HG02981 (cell line): ENCODE data around the gene CD79B.
A peak's percentile ranks its signal among the peaks of the same experiment; 100 is the strongest.
"Not testable (repeated sequence)": the region's sequence is repeated elsewhere in the genome, so short reads cannot be mapped to it uniquely, and the experiment has no call there.

ENCODE experiments used
- ATAC-seq: cut with Tn5 transposase; IDR thresholded peaks from one replicate; pipeline ENCODE4 v1.9.1; 2021; ENCODE audit warnings: mild to moderate bottlenecking, moderate library complexity; ENCODE audit not compliant: unreplicated experiment

The CD79B gene

DNA sequence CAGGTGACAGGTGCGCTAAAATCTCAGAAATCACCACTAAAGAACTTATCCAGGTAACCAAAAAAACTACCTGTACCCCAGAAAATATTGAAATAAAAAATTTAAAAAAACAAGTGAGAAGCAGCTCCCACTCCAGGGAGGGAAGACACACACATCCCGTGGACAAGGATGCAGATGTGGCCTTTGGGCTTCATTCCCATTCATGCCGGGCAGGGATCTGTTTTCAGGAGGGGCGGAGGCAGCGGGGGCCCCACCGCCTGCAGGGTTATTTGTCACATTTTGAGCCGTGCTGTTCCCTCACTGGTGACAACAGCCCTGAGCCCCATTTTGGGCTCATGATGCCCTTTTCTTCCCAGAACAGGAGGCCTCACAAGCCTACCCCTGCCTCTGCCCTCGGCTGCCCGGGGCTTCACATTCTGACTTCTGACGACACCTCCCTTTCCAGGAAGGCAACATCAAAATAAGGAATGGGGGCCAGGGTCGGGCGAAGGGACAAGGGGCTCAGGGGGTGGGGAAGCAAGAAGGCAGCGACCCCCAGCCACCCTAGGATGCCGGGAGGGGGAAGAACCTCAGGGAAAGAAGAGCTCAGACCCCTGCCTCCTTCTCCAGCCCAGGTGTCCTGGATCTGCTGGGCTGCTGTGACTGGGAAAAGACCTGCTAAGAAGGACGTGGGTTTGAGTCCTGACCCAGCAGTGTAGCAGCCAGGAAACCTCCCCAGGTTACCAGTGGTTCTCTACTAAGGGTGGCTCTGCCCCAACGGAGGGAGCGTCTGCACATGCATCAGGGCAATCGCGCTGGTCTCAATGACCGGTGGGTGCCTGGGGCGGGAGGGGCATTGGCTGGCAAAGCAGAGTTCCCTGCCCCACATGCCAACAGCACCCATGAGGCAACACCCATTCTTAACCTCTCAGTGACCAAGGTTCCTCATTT is 2.3 kb upstream of the CD79B start:
- no peak for ATAC-seq

DNA sequence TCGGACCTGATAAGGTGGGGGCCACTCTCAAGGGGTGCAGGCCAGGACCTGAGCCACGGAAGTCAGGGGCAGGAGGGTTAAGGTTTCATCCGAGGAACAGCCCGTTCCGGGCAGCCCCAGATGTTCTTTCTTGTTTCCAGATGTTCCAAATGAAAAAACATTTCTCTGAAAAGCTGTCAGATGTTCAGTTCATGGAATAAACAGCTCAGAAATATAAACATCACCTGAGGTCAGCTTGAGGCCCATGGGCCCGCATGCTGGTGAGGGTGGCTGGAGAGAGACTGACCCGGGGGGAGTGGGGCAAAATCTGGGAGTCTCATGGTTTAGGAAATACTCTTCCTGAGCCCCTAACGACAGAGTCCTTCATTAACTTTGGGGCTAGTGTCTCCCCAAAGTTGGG is 1.5 kb upstream of the CD79B start:
- no peak for ATAC-seq

DNA sequence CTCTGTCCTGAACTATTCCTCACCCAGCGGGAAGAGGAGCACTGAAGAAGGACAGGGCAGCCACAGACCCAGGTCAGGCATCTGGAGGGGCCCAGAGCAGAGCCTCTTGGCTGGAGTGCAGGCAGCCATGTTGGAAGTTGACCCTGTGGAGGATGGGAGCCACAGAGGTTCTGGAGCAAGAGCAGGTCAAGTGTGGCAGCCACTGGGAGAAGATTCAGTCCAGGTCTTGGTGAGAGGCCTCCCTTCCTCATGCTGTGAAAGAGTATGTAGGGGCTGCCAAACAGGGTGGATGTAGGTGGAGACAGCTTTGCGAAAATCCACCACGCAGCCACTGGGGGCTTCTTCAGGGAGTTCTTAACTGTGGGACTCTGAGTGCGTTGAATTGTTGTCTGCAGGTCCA is 590 bp upstream of the CD79B start:
- ATAC-seq, result peak; percentile 8

DNA sequence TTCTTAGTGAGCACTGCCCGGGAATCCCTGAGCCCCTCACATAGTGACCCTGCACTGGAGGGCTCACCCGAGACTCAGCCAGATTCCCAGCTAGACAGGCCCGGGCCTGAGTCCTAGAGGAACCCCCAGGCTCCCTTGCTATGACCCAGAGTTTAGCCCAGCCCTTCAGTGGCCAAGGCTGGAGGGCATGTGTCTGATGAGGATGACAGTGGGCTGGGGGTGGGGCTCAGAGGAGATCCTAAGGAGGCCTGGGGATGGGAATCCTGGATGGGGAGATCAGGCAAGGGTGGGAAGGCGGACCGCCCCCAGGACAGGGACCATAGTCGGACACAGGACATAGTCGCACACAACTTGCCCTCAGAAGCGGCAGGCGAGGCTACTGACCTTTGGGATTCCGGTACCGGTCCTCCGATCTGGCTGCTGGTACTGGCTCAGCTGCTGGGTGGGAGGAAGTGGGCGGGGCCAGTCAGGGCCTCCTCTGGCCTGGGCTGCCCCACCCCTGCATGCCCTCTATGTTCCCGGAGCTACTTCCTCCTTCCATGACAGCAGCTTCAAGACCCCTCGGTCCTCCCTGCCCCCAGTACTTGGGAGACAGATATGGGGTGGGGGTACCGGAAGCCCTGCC is 1.1 kb downstream of the CD79B start:
- ATAC-seq, result no peak

DNA sequence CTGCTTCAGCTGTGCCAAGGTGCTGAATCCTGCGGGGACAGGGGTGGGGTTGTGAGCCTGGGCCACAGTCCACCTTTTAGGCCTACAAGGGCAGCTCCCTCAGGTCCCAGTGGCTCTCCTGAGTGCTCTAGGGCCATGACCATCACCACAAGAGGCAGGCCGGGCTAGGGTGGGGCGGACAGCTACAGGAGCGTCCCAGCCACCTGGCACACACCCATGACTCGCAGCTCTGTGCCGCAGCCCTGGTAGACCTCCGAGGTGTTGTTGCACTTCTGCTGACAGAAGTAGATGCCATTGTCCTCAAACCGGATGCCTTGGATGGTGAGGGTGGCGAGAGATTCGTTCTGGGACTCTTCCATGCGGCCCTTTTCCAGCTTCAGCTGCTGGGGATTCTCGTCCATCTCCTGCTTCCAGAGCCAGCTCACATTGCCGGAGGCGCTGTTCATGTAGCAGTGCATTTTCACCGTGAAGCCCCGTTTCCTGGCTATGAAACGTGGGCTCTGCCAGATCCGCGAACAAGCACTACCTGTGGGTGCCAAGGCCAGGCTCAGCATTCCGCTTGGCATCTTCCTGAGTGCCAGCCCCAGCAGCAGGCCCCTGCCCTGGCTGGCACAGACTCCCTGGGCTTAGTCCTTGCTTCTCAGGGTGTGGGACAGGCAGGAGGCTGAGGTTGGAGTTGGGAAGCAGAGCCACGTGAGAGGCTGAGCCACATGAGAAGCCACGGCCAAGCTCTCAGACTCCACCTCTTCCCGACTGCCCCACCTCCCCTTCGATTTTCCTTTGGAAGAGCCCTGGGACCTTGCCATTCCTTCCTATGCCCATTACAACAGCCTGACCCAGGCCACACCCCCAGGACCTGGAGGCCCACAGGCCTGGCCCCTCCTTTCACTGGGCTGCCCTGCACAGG is 2.0 kb downstream of the CD79B start:
- no peak for ATAC-seq

DNA sequence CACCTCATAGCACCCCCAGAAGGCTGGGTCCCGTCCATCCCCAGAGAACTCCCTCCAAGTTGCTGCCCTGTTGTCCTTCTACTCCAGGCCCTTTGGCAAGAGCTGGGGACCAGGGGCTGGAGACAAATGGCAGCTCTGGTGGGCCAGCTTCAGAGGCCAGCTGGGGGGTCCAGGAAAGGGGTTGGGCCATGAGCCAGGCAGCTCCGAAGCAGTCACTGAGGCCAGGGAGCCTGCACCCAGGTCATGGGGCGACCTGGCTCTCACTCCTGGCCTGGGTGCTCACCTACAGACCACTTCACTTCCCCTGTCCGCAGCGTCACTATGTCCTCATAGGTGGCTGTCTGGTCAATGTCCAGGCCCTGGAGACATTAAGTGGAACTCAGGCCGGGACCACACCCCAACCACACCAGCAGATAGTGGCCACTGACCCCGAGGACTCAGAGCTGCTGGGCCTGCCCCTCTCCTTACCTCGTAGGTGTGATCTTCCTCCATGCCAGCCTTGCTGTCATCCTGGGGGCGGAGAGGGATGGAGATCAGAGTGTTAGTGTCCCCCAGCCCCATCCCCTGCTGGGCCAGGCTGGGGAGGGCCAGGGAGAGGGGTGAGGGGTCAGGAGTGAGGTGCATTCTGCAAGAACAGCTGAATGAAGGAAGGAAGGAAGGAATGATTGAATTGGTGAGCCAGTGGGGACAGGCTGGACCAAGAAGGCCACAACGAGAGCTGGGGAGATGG is 3.0 kb downstream of the CD79B start:
- no peak for ATAC-seq

DNA sequence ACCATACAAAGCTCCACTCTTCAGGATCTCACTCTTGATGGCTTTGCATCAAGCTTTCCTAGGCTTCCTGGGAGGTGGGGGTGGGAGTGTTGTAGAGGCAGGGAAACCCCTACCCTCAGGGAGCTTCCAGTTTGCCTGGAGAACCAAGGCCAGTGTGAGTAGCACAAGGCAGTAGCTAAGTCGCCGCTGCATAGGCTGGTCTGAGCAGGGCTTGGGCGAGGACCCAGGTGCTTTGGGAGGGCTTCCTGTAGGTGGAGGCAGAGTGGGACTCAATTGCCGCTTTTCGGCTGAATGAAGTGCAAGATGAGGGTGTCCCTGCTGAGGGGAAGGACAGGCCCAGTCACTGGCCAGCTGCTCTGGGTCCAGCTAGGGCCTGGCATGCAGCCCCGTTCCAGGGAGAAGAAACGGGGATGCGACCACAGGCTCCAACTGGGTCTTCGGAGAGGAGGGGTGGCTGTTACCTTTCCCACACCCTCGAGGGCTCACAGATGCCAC is 3.9 kb downstream of the CD79B start:
- no peak for ATAC-seq

DNA sequence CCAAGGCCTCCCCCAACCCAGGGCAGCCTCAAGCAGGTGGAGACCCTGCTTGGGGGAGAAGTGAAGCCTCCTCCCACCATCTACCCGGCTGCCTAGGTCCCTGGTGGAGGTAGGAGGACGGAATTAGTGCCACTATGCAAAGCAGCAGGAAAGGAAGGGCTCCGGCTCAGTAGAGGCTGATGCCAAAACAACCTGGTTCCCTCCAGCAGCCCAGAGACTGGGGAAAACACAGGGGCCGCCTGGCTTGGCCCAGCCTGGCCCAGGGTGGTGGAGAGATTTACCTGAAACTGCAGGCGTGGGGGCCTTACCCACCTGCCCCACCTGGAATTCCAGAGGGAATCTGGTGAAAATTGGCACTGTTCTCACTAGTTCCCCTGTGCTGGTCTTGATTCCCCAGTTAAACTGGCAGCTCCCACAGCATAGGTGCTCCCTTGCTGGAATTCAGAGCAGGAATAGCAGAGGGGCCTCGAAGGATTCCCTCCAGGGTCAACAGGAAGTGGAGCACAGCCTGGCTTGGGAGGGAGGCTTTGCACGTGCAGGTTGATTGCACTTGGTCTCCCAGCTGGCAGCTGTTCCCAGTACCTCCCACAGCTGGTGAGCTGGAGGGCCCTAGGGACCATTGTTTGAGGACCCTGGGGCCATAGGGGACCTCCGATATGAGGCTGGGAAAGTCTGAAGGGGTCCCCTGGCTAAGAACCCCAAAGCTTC is 4.5 kb downstream of the CD79B start:
- ATAC-seq, result no peak

DNA sequence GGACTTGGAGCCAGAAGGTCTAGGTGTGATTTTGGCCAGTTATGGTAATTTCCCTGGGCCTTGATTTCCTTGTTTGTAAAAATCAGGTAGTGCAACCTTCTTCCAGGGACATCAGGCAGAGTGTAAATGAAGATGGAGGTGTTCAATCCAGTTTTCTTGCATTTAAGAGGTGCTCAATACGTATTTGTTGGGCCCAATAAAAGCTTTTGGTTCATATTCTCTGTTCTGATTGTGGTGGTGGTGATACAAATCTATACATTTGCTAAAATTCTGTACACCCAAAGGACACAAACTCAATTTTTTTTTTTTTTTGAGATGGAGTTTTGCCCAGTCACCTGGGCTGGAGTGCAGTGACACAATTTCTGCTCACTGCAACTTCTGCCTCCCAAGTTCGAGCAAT is 6.0 kb downstream of the CD79B start:
- no peak for ATAC-seq

DNA sequence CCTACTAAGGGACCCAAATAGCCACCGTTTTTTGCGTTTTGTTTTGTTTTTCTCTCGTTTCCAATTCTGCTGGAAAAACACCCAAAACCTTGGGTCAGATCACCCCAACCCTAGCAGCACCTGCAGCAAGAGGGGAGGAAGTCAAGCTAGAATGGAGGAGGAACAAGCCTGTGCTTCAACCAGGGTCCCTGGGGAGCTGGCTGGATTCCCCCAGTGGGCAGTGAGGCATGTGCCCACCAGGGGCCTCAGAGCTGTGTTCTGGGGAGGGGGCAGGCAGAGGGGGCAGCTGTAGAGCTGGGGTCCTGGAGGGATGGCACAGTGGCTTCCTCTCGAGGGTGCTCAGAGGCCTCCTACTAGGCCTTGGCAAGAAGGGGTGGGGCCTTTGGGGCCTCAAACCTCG is 6.5 kb downstream of the CD79B start:
- no peak for ATAC-seq

DNA sequence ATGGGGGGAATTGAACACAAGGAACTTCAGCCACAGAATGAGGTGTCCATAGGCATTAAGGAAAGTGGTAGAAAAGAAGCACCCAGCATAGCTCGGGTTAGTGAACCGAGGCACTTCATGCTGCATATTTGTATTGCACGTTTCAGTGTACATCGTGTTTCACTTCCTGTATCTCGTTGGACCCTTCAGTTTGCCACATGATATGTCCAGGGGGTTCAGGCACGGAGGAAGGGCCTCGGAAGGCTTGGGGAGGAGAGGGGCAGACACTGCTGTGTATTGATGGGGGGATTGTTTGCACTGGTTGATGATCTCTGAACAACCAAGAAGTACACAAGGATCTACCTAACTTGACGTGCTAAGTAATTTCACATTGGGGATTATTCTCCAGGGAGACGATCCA is 9.7 kb downstream of the CD79B start:
- ATAC-seq, result not testable (repeated sequence)

DNA sequence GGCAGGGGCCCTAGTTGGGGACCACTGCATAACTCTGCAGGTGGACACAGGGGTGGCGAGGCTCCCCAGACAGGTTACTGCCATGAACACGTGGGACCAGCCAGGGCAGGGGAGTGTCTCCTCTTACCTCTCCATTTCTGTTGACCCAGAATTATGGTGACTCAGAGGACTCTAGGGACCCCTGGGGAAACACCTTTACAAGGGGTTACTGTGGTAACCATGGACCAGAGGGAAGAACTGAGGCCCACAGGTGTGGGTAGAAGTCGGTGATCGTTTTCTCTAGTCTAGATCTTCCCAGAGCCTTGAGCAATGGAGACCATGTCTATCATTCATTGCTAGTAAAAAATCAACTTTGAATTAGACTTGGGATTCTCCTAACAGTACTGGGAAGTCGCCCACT is 11.4 kb downstream of the CD79B start:
- ATAC-seq, result not testable (repeated sequence)

DNA sequence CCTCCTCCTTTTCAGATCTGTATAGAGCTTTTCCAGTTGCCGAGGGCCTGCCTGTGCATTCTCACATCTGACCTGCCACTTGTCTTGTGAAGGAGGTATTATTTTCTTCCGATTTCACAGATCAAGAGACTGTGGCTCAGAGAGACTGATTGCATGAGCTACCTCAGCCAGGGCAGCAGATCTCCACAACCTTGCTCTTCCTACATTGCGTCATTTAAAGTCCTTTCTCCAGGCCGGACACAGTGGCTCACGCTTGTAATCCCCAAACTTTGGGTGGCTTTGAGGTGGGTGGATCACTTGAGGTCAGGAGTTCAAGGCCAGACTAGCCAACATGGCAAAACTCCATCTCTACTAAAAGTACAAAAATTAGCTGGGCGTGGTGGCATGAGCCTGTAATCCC is 12.1 kb downstream of the CD79B start:
- ATAC-seq, result not testable (repeated sequence)

DNA sequence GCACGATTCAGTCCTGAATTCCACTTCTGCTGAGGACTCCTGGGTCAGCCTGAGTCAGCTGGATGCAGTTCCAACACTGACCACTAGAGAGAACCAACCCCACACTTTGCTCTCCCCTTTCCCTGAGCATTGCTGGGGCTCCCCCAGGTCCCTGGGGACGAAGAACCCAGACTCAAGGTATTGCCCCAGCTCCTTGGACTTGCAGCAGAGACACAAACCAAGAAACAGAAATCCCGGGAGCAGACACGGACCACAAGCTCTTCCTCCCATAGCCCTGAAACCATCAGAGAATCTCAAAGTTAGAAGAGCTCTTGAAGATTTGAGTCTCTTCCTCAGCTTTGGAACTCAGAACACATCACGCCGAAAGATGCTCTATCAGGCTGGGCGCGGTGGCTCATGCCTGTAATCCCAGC is 12.8 kb downstream of the CD79B start:
- no peak for ATAC-seq

DNA sequence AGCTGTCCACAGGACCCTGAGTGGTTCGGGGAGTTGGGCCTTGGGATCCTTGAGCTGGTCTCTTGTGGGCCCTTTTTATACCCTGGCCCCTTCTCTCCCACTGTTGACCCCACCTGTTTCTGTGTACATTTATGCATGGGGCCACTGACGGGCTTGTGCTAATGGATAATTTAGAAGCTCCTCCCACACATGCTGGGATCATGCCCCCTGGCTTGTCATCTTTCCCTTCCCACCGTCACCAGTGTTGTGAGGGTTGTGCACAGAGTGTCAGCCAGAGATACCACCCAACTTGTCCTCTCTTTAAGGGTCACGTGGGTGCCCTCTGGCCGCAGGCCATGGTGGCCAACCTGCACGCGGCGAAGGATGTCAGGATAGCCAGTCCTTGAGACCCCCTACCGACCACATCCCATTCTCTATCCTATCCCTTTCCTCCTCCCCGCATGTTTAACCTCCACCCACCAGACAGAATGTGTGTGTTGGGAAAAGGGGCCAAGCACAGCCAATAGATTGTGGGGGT is 13.3 kb downstream of the CD79B start, which contains the start of gene GH1:
Gene GH1, minus strand, starts transcription at position 51 of the 517 bp plus-strand sequence. CDS start 63 bp downstream, outside the sequence.
- not testable (repeated sequence) for ATAC-seq

DNA sequence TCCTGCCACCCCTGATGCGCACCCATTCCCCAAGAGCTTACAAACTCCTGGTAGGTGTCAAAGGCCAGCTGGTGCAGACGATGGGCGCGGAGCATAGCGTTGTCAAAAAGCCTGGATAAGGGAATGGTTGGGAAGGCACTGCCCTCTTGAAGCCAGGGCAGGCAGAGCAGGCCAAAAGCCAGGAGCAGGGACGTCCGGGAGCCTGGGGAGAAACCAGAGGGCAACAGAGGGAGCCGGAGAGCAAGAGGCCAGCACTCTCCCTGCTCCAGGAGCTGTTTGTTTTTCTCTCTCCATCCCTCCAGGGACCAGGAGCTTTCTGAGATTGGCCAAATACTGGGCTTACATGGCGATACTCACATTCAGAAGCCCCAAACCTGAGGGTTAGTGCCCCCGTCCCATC is 13.8 kb downstream of the CD79B start:
- no peak for ATAC-seq

DNA sequence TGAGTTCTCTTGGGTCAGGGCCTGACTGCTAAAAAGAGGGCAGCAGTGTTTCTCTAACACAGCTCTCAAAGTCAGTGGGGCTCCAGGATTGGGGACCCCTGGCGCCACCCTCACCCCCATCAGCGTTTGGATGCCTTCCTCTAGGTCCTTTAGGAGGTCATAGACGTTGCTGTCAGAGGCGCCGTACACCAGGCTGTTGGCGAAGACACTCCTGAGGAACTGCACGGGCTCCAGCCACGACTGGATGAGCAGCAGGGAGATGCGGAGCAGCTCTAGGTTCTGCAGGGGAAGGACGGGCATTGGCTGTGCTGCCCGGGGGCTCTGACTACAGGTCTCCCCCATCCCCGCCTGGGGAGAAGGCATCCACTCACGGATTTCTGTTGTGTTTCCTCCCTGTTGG is 14.5 kb downstream of the CD79B start:
- ATAC-seq, result no peak

DNA sequence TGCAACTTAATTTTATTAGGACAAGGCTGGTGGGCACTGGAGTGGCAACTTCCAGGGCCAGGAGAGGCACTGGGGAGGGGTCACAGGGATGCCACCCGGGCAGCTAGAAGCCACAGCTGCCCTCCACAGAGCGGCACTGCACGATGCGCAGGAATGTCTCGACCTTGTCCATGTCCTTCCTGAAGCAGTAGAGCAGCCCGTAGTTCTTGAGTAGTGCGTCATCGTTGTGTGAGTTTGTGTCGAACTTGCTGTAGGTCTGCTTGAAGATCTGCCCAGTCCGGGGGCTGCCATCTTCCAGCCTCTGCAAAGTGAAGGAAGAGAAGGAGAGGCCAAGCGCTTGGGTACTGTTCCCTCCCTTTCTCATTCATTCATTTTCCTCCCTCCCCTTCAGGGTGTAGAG is 14.9 kb downstream of the CD79B start:
- ATAC-seq, result not testable (repeated sequence)

DNA sequence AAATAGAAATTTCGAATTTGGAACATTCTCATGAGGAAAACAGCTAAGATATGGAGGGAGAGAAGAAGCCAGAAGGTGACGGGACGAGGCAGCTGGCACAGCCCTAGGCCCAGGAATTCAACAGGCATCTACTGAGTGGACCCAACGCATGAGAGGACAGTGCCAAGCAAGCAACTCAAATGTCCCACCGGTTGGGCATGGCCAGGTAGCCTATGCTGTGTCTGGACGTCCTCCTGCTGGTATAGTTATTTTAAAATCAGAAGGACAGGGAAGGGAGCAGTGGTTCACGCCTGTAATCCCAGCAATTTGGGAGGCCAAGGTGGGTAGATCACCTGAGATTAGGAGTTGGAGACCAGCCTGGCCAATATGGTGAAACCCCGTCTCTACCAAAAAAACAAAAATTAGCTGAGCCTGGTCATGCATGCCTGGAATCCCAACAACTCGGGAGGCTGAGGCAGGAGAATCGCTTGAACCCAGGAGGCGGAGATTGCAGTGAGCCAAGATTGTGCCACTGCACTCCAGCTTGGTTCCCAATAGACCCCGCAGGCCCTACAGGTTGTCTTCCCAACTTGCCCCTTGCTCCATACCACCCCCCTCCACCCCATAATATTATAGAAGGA is 15.5 kb downstream of the CD79B start:
- no peak for ATAC-seq
